IPS DF 6.9 (cell line): ENCODE measurements around the gene MBP.
A peak's percentile ranks its signal among the peaks of the same experiment; 100 is the strongest.

Experiments used
- DNase-seq: peaks from one replicate; pipeline ENCODE4 v3.0.0-alpha.2; 2013; ENCODE audit warnings: low read depth, low spot score
- H3K27ac ChIP-seq: one replicate; pipeline ENCODE4 v1.5.1; 2013; ENCODE audit warnings: low read length, control low read depth
- H3K27me3 ChIP-seq: 2 replicates; pipeline ENCODE4 v1.6.1; 2013; ENCODE audit warnings: mild to moderate bottlenecking, low read length; ENCODE audit not compliant: control insufficient read depth, insufficient read depth
- H3K36me3 ChIP-seq: 2 replicates; pipeline ENCODE4 v1.6.1; 2013; ENCODE audit warnings: low read length; ENCODE audit not compliant: control insufficient read depth, insufficient read depth
- H3K4me1 ChIP-seq: 2 replicates; pipeline ENCODE4 v1.6.1; 2013; ENCODE audit warnings: low read length; ENCODE audit not compliant: control insufficient read depth, insufficient read depth
- H3K4me3 ChIP-seq: 2 replicates; pipeline ENCODE4 v1.5.1; 2013; ENCODE audit warnings: mild to moderate bottlenecking, low read length
- H3K9me3 ChIP-seq: 2 replicates; pipeline ENCODE4 v1.6.1; 2013; ENCODE audit warnings: low read length, inconsistent platforms; ENCODE audit not compliant: control insufficient read depth, insufficient read depth
- WGBS: extraction: QIAGEN DNeasy Blood & Tissue Kit; methylation state at CpG from one replicate; pipeline ENCODE4 v1.1.7; 2013; ENCODE audit warnings: mixed read lengths, missing lambda C conversion rate; ENCODE audit not compliant: insufficient read length, insufficient coverage; 5-methylcytosine and 5-hydroxymethylcytosine counted together

Gene MBP

GRCh38 chr18:77164763-77165485, 32.3 kb upstream of the MBP start:
- H3K36me3 ChIP-seq: no peaks in the 10 kb centered on the region
- no peak for DNase-seq
- no peaks in the 10 kb centered on the region for H3K27me3 ChIP-seq
- H3K4me3 ChIP-seq: no peak overlapping the region
- peaks cover 7% of the 10 kb centered on the region for H3K4me1 ChIP-seq
- no peak overlapping the region for H3K27ac ChIP-seq
- no peaks in the 10 kb centered on the region for H3K9me3 ChIP-seq
- WGBS: no CpG with 5 or more reads among the region's 20 CpGs

- WGBS: no CpG with 5 or more reads among the region's 13 CpGs
- H3K27me3 ChIP-seq: no peaks in the 10 kb centered on the region
- no peaks in the 10 kb centered on the region for H3K9me3 ChIP-seq
- H3K4me1 ChIP-seq: peaks cover 7% of the 10 kb centered on the region
- no peak overlapping the region for H3K4me3 ChIP-seq
- DNase-seq: no peak
- no peak overlapping the region for H3K27ac ChIP-seq
- no peaks in the 10 kb centered on the region for H3K36me3 ChIP-seq
Measured at GRCh38 chr18:77164026-77164425, 31.4 kb upstream of the MBP start.

GRCh38 chr18:77162580-77162979, 30.0 kb upstream of the MBP start:
- no peak for DNase-seq
- no peaks in the 10 kb centered on the region for H3K27me3 ChIP-seq
- no CpG with 5 or more reads among the region's 8 CpGs for WGBS

GRCh38 chr18:77161961-77162360, 29.4 kb upstream of the MBP start:
- peaks cover 4% of the 10 kb centered on the region; the same call in 1 of the 2 replicates for H3K4me1 ChIP-seq
- no peak for DNase-seq
- no CpG with 5 or more reads among the region's 5 CpGs for WGBS
- H3K9me3 ChIP-seq: no peaks in the 10 kb centered on the region
- no peaks in the 10 kb centered on the region for H3K36me3 ChIP-seq
- no peaks in the 10 kb centered on the region for H3K27me3 ChIP-seq
- H3K4me3 ChIP-seq: no peak overlapping the region
- H3K27ac ChIP-seq: no peak overlapping the region

More at GRCh38 chr18:77162580-77162979, 30.0 kb upstream of the MBP start:
- H3K9me3 ChIP-seq: no peaks in the 10 kb centered on the region
- no peak overlapping the region for H3K27ac ChIP-seq
- no peak overlapping the region for H3K4me3 ChIP-seq
- no peaks in the 10 kb centered on the region for H3K36me3 ChIP-seq
- peaks cover 5% of the 10 kb centered on the region for H3K4me1 ChIP-seq

- Histone ChIP-seq H3K4me3 (no peak overlapping the region), H3K27ac (no peak overlapping the region), H3K27me3 (no peaks in the 10 kb centered on the region), H3K9me3 (no peaks in the 10 kb centered on the region), H3K36me3 (no peaks in the 10 kb centered on the region), H3K4me1 (0 out of 2 replicates have a peak, but pooled peaks cover 1% of the 10 kb centered on the region)
- DNase-seq: no peak
- WGBS: no CpG with 5 or more reads among the region's 7 CpGs
Measured at GRCh38 chr18:77161383-77161782, 28.8 kb upstream of the MBP start.

GRCh38 chr18:77160515-77160914, 27.9 kb upstream of the MBP start:
- H3K4me3 ChIP-seq: no peak overlapping the region
- H3K27me3 ChIP-seq: no peaks in the 10 kb centered on the region
- peak; percentile 47 for DNase-seq
- 0 out of 2 replicates have a peak, but pooled peaks cover 1% of the 10 kb centered on the region for H3K4me1 ChIP-seq
- WGBS: no CpG with 5 or more reads among the region's 11 CpGs
- no peaks in the 10 kb centered on the region for H3K36me3 ChIP-seq
- H3K27ac ChIP-seq: no peak overlapping the region
- H3K9me3 ChIP-seq: no peaks in the 10 kb centered on the region

- H3K4me1 ChIP-seq: no peaks in the 10 kb centered on the region
- no CpG with 5 or more reads among the region's 4 CpGs for WGBS
- no peaks in the 10 kb centered on the region for H3K9me3 ChIP-seq
- no peaks in the 10 kb centered on the region for H3K27me3 ChIP-seq
- H3K27ac ChIP-seq: no peak overlapping the region
- H3K36me3 ChIP-seq: no peaks in the 10 kb centered on the region
- no peak for DNase-seq
- no peak overlapping the region for H3K4me3 ChIP-seq
Measured at GRCh38 chr18:77157312-77157711, 24.7 kb upstream of the MBP start.

- Histone ChIP-seq H3K4me1 (no peaks in the 10 kb centered on the region), H3K27me3 (no peaks in the 10 kb centered on the region), H3K36me3 (no peaks in the 10 kb centered on the region), H3K9me3 (no peaks in the 10 kb centered on the region), H3K27ac (no peak overlapping the region), H3K4me3 (no peak overlapping the region)
- DNase-seq: no peak
- WGBS: no CpG with 5 or more reads among the region's 17 CpGs
Measured at GRCh38 chr18:77155031-77155430, 22.4 kb upstream of the MBP start.

GRCh38 chr18:77153404-77153803, 20.8 kb upstream of the MBP start:
- WGBS: no CpG with 5 or more reads among the region's 6 CpGs
- no peaks in the 10 kb centered on the region for H3K36me3 ChIP-seq
- no peak overlapping the region for H3K27ac ChIP-seq
- H3K9me3 ChIP-seq: no peaks in the 10 kb centered on the region
- H3K4me1 ChIP-seq: no peaks in the 10 kb centered on the region
- H3K27me3 ChIP-seq: no peaks in the 10 kb centered on the region
- DNase-seq: no peak
- H3K4me3 ChIP-seq: no peak overlapping the region

GRCh38 chr18:77151772-77152520, 19.4 kb upstream of the MBP start:
- Histone ChIP-seq H3K9me3 (no peaks in the 10 kb centered on the region), H3K36me3 (no peaks in the 10 kb centered on the region), H3K4me1 (no peaks in the 10 kb centered on the region), H3K4me3 (no peak overlapping the region), H3K27ac (no peak overlapping the region), H3K27me3 (no peaks in the 10 kb centered on the region)
- no CpG with 5 or more reads among the region's 22 CpGs for WGBS
- no peak for DNase-seq
